NOMO-1 treated with DMSO at 0.1 percent for 48 hours (cell line): Measurements from ENCODE around the gene HOXC6.

Experiments used
- DNase-seq: peaks from one replicate; lab custom pipeline; 2025; ENCODE audit not compliant: unreplicated experiment; lab: John Stamatoyannopoulos, UW

Gene HOXC6

GRCh38 chr12:53989227-53990113 lies 38.8 kb upstream of the HOXC6 start:
- DNase-seq = peak; percentile 77

DNA sequence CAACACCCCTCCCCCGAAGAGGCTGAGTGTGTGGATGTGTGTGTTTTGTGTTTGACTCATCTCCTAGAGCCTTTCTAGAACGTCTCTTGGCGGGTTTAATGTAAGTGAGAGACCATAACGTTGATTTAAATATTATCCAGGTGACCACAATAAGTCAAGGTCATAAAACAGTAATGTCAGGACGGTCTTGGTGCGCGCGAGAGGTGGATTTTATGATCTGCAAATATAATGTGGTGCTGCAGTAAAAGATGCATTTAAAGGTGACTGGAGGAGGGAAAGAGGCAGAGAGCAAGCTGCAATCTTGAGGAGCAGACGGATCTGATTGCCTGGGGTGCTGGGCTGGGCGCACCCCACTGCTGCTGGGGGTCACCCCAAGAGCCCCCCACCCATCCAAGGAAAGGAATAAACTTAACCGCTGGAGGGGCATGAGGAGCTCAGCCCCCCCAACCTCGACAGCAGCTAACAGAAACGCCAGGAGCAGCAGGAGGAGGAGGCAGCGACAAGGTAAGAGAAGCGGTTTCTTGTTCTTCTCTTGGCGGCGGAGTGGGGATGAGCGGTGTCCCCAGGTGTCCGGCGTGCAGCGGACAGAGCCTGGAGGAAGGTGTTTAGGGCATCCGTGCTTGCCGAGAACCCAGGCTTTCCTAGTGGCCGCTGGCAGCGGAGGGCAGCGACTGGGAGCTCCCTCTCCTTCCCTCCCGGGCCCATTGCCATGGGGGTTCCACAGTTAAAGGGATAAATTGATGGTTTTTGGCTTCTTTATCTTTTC lies 37.7 kb upstream of the HOXC6 start:
- DNase-seq = no peak

DNA sequence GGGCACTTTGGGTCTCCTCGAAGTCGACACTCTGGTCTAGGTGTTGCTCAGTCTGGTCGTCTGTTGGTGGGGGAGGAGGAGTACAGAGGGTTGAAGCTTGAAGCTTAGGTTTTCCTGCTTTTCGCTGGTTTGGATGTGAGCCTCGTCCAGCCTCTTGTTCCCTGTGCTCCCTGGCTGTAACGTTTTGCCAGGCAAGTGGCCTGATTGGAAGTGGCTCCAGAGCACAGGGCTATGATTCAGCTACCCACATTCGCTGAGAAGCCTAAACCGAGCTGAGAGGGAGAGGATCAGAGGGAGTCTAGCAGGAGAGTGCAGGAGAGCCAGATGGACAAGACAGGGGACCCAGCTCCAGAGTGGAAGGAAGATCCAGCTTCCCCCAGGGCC lies 37.2 kb upstream of the HOXC6 start:
- no peak for DNase-seq

- no peak for DNase-seq
These were observed 35.8 kb upstream of the HOXC6 start for GRCh38 chr12:53992377-53992889.

- no peak for DNase-seq
These were observed 34.9 kb upstream of the HOXC6 start for GRCh38 chr12:53993162-53994008.

DNA sequence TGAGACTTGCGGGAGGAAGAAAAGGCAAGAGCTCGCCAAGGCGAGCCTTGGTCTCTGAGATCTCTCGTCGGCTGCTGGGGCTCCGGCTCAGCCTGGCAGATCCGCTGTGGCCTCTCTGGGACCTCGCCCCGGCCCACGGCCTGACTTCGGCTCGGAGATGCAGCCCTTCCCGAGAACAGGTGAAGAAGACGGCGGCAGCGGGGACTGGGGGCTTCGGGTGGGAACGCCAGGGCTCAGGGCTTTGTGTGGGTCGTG lies 34.3 kb upstream of the HOXC6 start:
- DNase-seq = no peak

DNA sequence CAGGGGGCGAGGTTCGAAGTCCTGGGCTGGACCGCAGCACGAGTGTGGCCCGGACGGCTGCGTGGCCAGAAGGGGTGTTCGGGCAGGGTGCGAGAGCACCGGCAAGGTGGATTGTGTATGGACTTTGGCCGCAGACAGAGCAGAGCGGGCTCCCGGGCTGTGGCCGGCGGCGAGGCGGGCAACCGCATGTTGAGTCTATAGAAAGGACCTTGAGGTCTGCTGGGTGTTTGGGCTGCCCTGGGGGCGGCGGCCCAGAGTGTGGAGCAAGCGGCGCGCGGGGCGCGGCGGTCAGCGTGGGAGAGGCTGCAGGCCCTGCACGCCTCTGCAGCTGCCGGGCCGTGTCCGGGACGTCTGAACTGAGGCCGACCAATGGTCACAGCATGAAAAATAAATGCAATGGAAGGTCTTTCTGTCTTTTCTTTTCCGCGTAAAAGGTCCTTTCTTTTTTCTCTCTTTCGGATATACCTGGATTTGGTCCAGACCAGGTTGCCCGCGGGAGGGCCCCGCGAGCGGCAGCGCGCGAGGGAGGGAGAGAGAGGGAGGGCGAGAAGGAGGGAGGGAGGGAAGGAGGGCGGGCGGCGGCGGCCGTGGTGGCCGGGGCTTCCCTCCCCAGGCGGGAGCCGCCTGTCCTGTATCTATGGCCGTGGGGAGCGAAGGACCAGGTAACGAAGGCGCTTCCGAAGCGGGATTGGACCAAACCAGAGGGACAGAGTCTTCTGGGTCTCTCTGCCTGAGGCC lies 33.8 kb upstream of the HOXC6 start:
- no peak for DNase-seq

DNA sequence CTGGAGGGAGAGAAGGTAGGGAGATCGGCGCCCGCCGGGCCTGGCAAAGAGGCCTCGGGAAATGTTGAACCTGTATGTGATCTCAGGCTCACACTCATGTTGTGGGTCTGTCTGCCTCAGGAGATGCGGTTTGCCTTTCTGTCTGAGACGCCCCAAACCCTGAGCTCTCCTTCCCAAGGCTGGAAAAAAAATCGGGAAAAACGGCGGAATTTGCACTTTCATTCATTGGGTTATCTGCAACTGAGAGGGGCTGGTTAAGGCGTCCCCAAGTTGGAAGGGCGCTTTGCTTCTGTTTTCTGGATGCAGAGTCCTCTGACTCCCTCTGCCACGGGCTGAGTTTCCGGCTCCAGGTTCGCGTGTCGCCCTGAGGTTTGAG lies 33.2 kb upstream of the HOXC6 start:
- DNase-seq = no peak

DNA sequence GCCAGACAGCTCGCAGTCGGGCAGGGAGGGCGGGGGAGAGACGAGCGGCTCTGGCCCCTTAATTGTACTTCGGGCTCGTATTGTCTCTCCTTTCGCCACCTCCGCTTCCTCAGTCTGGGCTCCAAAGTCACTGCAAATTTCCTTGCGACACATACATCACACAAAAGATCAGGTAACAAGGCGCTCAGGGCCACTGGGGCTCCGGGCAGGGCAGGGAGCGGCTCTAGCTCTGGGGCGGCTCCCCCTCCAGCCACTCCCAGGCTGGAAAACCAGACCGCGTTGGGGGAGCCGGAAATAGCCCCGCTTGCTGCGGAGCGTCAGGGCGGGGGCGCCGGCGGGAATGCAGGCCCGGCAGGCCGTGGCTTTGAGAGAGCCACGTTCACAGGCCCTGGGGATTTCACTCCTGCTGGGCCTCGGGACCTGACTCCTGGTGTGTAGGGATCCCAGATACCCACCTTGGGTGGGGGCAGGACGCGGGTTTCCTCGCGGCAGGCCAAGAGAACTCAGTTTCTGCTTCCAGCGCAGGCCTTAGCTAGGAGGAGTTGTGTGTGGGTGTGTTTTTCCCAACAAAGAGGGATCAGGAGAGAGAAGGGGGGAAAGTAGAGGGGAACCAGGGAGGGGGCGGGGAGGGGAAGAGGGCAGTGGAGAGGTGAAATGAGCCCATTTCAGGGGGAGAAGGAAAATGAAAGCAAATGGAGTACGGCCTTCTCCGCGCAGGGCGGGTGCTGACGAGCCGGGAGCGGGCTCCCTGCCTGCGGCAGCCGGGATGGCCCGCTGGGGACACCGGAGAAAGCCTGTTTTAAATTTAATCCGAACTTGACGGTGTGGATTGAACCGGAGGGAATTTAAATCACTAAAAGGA lies 32.6 kb upstream of the HOXC6 start:
- DNase-seq = peak; percentile 40

DNA sequence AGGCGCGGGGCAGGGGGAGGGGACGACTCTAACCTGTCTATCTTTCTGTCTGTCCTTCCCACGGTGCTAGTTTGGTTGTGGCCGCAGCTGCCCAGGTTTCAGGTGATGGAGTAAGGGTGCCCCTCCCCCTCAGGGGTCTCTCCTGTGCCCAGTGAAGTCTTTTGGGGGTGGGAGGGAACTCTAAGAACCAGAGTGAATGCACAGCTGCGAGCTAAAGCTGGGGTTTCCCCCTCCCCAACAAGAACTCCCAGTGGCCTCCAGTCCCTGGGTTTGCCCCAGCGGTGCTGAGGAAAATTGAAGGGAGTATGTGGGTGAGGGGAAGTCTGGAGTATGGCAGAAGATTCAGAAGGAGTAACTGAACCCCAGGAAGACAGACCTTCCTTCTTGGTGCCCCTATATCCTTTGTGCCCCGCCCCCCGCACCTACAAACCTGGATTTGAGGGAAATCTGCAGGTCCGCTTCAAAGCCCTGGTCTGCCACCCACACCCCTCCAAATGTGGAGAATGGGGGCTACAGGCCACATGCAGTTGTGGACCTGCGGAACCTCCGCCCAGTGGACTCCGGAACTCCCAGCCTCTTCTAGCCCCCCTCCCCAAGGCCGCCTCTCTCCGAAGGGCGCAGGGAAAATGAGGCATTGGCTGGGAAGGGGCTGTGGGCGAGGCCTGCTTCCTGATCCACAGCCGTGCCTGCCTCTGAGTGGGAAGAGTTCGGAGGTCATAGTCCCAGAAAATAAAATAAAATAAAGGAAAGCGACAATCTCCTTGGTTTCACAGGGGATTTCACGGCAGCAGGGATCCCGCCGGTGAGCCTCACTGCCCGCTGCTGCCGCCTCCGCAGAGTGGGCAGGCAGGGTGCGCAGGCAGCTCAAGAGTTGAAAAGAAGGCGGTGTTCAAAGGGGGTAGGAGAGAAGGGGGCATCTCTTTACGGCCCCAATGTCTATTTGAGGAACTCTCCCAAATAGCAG lies 31.7 kb upstream of the HOXC6 start:
- no peak for DNase-seq

DNA sequence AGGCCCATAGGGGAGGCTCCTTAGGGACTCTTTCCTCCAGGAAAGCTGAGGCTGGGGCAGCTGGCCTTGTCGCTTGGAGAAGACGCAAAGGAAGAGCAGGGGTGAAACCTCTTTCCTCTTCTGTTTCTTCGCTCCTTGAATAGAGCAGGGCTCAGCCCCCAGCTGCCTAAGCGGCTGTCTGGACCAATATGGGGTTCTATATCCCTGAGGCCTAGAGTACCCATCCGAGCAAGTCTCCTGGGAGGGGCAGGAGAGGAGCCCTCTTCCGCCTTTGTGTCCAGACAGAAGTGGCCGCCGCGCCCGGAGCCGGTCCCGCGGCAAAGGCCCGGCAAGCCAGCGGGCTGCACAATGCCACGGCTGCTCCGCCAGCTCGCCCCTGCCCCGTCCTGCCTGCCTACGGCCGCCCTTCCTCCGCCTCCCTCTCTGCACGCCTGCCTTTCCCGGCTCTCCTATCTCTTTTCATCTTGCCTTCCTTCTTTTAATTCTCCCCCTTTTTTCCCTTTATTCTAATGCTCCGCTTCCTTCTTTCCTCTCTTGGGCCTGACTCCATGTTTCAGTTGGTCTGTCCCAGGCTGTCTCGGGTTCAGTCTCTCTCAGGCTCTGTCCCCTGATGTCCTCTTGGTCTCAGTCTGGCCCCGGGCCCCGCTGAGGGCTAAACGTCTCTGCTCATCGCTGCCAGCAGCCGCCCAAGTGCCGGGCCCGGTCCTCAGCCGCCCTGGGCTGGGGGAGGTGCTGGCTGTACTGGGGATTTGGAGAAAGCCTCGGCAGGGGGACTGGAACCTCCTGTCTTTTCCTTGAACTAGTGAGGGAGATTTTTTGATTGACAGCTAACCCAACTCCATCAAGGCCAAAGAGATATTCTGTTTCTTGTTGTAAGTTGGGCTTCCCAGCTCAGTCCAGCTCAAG lies 30.8 kb upstream of the HOXC6 start:
- DNase-seq = no peak

DNA sequence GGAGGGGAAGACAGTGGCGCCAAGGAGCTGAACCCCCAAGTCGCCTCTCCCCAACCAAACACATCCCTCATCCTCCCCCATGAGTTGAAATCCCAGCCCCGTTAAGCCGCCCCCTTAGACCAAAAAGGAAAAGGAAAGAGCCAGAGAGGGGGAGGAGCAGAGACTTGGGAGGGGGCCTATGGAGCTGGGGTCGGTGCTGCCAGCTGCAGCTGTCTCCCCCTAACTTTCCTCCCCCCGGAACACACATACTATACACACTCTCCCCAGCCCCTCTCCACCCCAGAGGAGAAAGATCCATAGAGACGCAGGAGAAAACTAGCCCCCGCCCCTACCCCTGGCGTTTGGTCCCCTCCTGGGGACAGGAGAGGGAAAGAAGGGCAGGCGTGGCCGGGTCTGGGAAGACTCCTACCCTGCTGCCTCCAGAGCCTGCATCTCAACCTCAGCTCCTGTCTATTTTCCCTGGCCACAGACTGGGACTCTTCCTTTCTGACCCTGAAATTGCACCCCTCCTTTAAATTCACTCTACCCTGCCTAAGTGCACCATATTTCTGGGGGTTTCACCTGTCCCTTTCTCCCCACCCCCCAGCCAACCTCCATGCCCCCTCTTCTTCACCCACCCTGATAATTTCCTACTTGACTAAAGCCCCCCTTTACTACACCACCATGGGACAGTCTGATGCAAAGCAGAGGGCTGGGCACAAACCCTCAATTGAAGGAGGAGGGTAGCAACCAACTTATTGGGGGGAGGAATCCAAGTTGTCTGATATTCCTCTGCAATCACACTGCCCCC lies 29.9 kb upstream of the HOXC6 start:
- no peak for DNase-seq

DNA sequence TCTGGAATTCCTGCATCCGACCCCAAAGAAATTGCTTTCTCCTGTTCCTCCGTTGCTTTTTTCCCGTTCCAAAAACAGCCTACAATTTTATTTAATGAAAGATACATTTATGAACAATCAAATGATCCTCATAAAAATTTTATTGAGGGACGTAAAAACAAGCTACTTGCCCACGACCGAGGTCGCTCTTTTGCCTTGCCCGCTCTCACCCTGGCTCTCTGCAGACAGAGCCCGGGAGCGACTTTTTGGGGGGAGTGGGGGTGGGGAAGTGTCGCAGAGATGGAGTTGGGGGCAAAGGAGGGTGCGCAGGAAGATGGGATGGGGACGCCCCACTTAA lies 29.4 kb upstream of the HOXC6 start:
- no peak for DNase-seq

DNA sequence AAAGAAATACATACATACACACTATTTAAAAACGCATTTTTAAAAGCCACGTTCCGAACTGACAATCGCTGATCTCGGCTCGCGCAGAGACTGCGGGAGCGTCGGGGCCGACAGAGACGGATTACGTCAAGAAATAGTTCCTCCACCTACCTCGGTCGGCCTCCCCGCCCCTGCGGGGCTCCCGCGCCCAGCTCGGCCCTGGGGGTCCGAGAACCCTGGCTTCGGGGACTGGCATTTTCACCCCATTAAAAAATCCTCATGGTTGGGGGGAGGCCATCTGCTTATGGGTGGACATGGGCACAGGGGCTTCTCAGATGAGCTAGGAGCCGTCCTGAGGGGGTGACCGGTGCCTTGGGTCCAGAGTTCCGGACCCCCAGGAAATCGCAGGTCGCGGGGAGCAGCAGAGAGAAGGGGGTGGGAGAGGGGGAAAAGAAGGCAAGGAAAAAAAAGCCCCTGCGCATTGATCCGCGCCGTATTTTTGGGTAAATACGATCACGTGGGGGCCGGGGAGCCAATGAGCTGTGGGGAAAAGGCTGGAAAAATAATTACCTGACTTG lies 28.6 kb upstream of the HOXC6 start:
- no peak for DNase-seq

DNA sequence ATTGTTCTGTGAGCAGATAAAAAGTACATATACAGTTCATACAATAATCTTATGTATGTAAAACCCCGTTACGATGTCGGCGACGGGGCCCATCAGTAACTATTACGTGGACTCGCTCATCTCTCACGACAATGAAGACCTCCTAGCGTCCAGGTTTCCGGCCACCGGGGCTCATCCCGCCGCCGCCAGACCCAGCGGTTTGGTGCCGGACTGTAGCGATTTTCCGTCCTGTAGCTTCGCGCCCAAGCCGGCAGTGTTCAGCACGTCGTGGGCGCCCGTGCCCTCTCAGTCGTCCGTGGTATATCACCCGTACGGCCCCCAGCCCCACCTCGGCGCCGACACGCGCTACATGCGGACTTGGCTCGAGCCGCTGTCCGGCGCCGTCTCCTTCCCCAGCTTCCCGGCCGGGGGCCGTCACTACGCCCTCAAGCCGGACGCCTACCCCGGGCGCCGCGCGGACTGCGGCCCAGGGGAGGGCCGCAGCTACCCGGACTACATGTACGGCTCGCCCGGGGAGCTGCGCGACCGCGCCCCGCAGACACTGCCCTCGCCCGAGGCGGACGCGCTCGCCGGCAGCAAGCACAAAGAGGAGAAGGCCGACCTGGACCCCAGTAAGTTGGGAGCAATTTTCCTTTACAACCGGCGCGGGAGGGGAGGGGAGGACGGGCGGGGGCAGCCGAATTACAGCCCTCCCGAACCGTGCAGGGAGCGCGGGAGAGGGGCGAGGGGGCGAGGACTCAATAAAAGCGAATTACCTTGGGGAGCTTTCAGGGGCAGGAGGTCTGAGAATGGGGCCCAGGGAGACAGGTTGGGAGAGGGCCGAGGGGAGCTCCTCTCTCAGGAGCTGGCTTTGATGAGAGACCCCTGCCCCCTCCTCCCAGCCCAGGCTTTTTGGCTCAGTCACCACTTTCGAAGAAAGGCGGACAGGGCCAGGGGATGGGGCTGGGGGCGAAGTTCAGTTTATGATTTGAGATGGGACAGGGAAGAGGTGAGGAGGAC lies 27.8 kb upstream of the HOXC6 start, which contains the start of gene HOXC9:
Gene HOXC9 (plus strand): TSS at position 46 of the 999 bp plus-strand sequence. CDS start 28 bp downstream, at position 74.
- DNase-seq = no peak
